SKM-1 treated with dmso at 0.1 percent for 144 hours (cell line): ENCODE measurements around the gene CAPN10.

ENCODE experiments used
- DNase-seq: peaks from one replicate; lab custom pipeline; 2025; ENCODE audit not compliant: unreplicated experiment; lab: John Stamatoyannopoulos, UW

The CAPN10 gene

GRCh38 chr2:240588669-240589068 lies 2.1 kb downstream of the CAPN10 start:
- DNase-seq = no peak

- no peak for DNase-seq
Observed at GRCh38 chr2:240589375-240589774, 2.8 kb downstream of the CAPN10 start.

GRCh38 chr2:240589850-240590525 lies 3.5 kb downstream of the CAPN10 start:
- no peak for DNase-seq

GRCh38 chr2:240590681-240591111 lies 4.2 kb downstream of the CAPN10 start:
- DNase-seq = no peak

DNA sequence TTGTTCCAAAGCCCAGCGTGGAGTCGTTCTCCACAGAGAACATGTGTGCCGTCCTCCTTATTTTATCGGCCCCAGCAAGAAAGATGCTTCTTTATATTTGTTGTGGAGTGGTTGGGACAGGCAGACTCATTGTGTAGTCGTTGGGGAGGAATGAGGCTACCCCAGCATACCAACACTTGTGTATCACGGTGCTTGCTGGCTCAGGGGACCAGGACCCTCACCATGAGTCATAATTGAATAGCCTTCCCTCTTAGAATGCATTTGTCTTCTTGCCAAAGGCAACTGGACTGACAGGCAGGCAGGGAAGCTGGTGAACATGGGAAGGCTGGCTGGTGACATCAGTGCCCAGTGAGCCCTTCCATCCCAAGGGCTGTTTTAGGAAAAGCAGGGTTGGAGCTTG lies 4.7 kb downstream of the CAPN10 start:
- no peak for DNase-seq

DNA sequence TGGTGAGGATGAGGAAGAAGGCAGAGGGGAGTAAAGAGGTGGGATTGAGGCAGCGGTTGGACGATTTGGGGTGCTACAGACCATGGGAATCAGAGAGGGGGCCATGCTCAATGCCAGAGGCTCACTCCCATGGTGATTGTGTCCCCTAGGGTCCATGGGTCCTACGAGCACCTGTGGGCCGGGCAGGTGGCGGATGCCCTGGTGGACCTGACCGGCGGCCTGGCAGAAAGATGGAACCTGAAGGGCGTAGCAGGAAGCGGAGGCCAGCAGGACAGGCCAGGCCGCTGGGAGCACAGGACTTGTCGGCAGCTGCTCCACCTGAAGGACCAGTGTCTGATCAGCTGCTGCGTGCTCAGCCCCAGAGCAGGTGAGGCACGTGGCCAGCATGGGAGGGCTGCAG lies 5.2 kb downstream of the CAPN10 start:
- no peak for DNase-seq

- DNase-seq = no peak
Observed at GRCh38 chr2:240593026-240593702, 6.6 kb downstream of the CAPN10 start.

DNA sequence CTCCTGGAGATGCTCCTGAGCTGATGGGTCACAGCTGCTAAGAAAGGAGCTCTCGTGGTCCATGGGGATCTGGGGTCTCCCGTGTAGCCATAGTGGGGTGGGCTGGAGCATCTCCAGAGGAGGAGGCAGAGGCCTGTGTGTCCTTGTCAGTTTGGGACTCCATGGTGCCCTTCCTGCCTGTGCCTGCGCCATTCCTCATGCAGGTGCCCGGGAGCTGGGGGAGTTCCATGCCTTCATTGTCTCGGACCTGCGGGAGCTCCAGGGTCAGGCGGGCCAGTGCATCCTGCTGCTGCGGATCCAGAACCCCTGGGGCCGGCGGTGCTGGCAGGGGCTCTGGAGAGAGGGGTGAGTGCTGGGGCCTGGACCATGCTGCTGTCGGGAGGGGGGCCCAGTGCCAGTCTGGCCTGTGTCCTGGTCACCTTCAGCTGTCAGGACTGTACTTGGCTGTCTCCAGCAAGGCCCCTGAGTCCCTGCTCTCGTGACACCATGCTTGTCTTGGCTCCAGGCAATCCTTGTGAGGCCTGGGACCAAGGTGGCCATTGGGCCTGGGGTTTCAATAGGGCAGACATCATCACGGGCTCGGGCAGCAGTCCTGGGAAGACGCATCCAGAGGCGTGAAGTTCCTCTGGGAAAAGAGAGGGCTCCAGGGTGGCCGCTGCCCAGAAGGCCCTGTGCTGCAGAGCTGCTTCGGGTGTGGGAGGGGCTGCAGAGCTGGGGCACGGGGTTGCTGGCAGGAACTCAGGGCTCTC lies 7.3 kb downstream of the CAPN10 start:
- no peak for DNase-seq

DNA sequence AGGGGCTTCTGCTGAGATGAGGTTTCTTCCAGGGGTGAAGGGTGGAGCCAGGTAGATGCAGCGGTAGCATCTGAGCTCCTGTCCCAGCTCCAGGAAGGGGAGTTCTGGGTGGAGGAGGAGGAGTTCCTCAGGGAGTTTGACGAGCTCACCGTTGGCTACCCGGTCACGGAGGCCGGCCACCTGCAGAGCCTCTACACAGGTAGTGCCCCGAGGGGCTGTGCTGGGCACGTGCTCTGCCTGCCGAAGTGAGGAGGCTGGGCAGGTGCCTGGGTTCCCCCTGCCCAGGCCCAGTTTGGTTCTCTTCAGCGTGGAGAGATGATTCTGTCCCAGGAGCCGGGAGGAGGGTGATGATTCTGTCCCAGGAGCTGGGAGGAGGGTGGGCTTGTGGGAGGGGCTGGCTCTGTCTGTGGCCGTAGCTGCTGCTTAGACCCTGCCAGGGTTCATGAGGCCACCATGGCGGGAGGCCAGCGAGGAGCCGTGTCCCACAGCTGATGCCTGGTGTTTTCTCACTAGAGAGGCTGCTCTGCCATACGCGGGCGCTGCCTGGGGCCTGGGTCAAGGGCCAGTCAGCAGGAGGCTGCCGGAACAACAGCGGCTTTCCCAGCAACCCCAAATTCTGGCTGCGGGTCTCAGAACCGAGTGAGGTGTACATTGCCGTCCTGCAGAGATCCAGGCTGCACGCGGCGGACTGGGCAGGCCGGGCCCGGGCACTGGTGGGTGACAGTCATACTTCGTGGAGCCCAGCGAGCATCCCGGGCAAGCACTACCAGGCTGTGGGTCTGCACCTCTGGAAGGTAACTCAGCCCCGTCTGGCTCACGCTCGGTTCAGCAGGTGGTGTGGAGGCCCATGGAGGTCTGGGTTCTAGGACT lies 8.2 kb downstream of the CAPN10 start:
- DNase-seq = no peak

- DNase-seq = no peak
Observed at GRCh38 chr2:240595381-240596079, 9.0 kb downstream of the CAPN10 start.

GRCh38 chr2:240596080-240596460 lies 9.5 kb downstream of the CAPN10 start:
- DNase-seq = no peak

GRCh38 chr2:240596491-240596931 lies 10.0 kb downstream of the CAPN10 start:
- DNase-seq = no peak

- no peak for DNase-seq
Observed at GRCh38 chr2:240597054-240597418, 10.5 kb downstream of the CAPN10 start.

- no peak for DNase-seq
Observed at GRCh38 chr2:240597419-240598181, 11.1 kb downstream of the CAPN10 start.

GRCh38 chr2:240598311-240598911 lies 11.9 kb downstream of the CAPN10 start:
- no peak for DNase-seq

GRCh38 chr2:240599141-240599583 lies 12.6 kb downstream of the CAPN10 start:
- DNase-seq = no peak

DNA sequence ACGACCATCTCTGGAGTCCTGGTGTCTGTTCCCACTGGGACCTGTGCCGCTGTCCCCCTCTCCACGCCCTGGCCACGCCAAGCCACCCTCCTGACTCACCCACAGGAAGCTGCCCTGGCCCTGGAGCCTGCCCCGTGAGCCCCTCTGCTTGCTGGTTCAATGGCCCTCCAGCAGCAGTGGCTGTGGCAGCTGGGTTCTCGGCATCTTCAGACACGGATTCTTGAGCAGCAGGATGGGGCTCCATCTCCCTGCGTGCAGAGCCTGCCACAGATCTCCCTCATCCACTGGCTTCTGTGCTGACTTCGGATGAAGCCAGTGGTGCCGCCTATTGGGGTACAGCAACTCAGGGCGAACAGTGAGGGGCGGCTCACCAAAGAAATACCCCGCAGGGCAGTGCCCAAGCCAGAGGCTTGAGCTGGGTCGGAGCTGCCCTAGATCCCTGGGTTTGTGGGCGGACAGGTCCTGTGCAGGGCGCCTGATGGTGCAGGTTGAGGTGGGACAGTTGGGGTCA lies 14.0 kb downstream of the CAPN10 start:
- DNase-seq = no peak

DNA sequence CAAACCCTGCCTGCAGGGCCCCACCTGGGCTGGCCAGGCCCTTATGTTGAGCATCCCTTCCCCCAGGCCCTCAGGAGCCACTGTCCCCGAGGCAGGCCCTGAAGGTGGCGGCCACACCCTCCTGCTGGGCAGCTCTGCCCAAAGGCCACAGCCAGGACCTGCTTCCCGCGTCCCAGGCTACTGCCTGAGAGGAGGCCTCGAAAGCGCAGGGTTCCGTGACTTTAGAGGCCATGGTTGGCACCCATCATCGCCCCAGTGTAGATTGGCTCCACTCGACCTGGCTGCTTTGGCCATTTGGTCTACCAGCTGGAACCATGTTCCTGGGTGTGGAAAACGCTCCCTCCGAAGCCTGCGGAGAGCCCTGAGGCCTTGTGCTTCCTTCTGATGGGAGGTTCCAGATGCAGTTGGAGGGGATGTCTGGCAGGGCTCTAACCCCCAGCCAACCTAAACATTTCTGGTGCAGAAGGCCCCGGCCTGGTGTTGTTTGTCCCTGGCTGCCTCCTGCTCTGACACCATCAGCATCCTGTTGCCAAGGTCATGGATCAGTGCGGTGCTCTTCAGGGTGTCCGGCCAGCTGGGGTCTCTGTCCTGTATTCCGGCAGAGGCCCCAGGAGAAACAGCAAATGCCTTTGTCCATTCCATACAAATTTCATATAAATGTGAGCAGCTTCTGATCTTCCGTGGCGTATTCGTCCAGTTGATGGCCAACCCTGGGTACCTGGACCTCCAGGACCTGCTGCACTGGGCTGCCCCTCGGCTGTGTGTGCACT lies 14.7 kb downstream of the CAPN10 start:
- no peak for DNase-seq

DNA sequence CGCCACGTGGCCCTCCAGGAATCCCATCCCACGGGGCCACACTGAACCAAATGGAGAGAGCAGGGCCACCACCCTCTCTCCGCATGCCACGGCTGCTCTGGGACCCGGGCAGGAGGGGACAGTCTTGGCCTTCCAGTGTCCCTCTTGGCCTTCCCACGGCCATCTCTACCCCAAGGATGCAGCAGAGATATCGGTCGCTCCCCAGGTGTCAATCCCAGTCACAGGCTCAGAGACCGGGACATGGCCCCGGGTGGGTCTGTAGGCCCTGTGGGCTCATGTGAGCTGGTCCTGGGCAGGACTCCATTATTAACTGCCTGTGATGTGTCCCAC lies 15.3 kb downstream of the CAPN10 start:
- no peak for DNase-seq
